ENCODE data around the gene NUDCD3.

DNA sequence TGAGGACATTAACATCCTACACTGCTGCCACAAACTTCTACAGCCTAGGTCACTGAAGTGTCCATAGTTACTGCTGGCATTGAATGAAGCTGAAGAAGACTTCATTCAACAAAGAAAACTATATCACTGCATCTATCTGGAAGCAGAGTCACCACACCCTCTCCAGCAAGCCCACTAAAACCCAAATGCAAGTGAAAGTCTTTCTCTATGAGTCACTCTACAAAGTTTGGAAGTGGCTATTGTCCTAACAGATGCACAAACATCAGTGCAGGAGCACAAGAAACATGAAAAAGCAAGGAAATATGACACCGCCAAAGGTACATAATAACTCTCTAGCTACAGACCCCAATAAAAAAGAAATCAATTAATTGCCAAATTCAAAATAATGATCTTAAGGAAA, 121.6 kb downstream of the NUDCD3 start:
- TF ChIP-seq, protein P1, sequence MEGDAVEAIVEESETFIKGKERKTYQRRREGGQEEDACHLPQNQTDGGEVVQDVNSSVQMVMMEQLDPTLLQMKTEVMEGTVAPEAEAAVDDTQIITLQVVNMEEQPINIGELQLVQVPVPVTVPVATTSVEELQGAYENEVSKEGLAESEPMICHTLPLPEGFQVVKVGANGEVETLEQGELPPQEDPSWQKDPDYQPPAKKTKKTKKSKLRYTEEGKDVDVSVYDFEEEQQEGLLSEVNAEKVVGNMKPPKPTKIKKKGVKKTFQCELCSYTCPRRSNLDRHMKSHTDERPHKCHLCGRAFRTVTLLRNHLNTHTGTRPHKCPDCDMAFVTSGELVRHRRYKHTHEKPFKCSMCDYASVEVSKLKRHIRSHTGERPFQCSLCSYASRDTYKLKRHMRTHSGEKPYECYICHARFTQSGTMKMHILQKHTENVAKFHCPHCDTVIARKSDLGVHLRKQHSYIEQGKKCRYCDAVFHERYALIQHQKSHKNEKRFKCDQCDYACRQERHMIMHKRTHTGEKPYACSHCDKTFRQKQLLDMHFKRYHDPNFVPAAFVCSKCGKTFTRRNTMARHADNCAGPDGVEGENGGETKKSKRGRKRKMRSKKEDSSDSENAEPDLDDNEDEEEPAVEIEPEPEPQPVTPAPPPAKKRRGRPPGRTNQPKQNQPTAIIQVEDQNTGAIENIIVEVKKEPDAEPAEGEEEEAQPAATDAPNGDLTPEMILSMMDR (IDR thresholded peaks at IDR 0.05; ENCODE audit: poor library complexity), result no peak
- no peak for TF ChIP-seq EZH2 (IDR thresholded peaks at IDR 0.05; ENCODE audit: borderline replicate concordance)
- TF ChIP-seq EZH2phosphoT487 (IDR thresholded peaks at IDR 0.05; ENCODE audit: low read depth, severe bottlenecking, unreplicated experiment), result no peak
